Epithelial cell of esophagus (primary cell): ENCODE measurements around the gene PMEPA1.
A peak's percentile ranks its signal among the peaks of the same experiment; 100 is the strongest.

Experiments
- DNase-seq: peaks from one replicate; pipeline ENCODE4 v3.0.0; 2010; ENCODE audit warnings: low read depth
- H3K4me3 ChIP-seq: 2 replicates; pipeline ENCODE4 v1.5.1; 2011; ENCODE audit warnings: mild to moderate bottlenecking, low read length, control low read depth
- CTCF ChIP-seq: IDR thresholded peaks from 2 replicates; pipeline ENCODE4 v1.5.1; 2011; ENCODE audit warnings: low read depth, mild to moderate bottlenecking, low read length, control low read depth, inconsistent platforms; ENCODE audit not compliant: insufficient read depth; ENCODE audit errors: missing control alignments

Gene PMEPA1

GRCh38 chr20:57746832-57747404, 37.1 kb upstream of the PMEPA1 start:
- TF ChIP-seq CTCF: no peak
- no peak for DNase-seq
- no peak overlapping the region for H3K4me3 ChIP-seq

DNA sequence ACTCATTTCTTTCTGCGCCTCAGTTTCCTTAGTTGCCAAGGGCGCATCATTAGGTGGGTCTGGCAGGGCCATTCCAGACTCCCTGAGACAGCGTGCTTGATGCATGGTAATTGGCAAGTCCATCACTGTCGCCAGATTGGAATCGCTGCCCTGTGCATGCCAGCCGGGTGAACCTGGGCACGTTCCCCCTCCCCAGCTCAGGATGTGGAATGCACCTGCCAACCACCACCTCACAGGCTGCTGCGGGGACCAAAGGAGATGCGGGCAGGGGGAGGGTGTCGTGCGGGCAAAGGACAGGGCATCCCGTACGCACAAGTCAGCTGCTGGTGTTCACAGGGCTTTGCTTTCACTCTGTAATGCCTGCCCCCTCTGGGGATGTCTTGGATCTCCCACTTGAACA, 36.4 kb upstream of the PMEPA1 start:
- DNase-seq: no peak
- no peak overlapping the region for H3K4me3 ChIP-seq
- no peak for TF ChIP-seq CTCF

- no peak overlapping the region for H3K4me3 ChIP-seq
- no peak for TF ChIP-seq CTCF
Measured at GRCh38 chr20:57744206-57744605, 34.4 kb upstream of the PMEPA1 start.

DNA sequence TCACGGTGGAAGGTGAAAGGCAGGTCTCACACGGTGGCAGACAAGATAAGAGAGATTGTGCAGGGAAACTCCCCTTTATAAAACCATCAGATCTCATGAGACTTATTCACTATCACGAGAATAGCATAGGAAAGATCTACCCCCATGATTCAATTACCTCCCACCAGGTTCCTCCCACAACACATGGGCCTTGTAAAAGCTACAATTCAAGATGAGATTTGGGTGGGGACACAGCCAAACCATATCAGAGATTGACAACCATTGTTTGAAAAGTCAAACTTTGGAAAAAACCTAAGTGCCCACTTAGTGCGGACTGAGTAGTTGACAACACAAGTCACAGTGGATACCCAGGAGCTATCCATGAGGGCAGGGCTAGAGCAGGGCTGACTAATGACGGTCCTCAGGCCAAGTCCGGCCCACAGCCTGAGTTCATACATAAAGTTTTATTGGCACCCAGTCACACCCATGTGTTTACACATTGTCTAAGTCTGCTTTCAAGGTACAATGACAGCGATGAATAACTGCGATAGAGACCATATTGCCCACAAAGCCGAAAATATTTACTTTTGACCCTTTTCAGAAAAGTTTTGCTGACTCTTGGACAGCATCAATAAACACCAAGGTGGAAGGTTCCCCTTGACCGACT, 33.8 kb upstream of the PMEPA1 start:
- no peak for DNase-seq
- no peak for TF ChIP-seq CTCF
- no peak overlapping the region for H3K4me3 ChIP-seq

More at GRCh38 chr20:57744206-57744605, 34.4 kb upstream of the PMEPA1 start:
- DNase-seq: no peak

DNA sequence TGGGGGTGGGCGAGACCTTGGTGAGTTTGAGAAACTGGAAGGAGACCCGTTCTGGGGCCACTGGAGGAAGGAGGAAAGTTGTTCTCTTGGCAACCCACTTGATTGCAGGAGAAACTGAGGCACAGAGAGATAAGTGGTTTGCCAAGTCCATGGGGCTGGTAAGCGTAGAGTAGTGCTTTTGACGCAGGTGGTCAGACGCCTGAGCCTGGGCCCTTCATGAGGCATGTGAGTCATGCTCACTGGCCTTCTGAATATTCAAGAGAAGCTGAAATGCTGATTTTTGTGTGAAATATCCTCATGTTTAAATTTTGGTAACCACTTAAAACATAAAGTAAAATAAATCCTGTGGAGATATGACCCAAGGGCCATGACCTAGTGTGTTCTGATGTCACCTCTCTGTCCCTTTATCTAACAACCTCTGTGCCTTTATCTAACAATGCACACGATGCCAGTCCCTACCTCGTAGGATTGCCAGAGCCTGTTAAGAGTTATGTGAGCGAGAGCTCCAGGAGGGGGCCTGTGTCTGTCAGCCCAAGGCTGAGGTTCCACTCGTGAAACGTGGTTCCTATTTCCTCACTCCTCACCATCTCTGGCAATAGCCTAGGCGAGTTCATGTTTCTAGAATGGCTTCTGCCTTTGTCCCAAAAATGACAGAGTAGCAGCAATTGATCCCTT, 32.8 kb upstream of the PMEPA1 start:
- H3K4me3 ChIP-seq: no peak overlapping the region
- no peak for DNase-seq
- TF ChIP-seq CTCF: no peak

GRCh38 chr20:57738484-57738883, 28.7 kb upstream of the PMEPA1 start:
- TF ChIP-seq CTCF: no peak
- H3K4me3 ChIP-seq: no peak overlapping the region
- peak; percentile 10 for DNase-seq

- no peak for DNase-seq
- no peak for TF ChIP-seq CTCF
Measured at GRCh38 chr20:57738053-57738452, 28.2 kb upstream of the PMEPA1 start.

More at GRCh38 chr20:57738053-57738452, 28.2 kb upstream of the PMEPA1 start:
- no peak overlapping the region for H3K4me3 ChIP-seq
